ENCODE data around the gene GPX2. TPM values are rescaled to one million over a fixed set of nuclear protein-coding genes. Genes with fewer than 3 reads are reported as not detected.

GPX2 gene
- total and polyA plus RNA-seq, 4 donors, result 6.9 to 1,067 (median 325) TPM

- Histone ChIP-seq H3K9ac (ENCODE audit: low read depth in 1 of 2, low read length in 2 of 2) (no peak overlapping the region), H3K4me3 (ENCODE audit: low read depth in 1 of 3, low read length in 3 of 3) (no peak overlapping the region), H3K9me3 (ENCODE audit: control insufficient read depth in 4 of 4, low read length in 3 of 4) (no peaks in the 10 kb centered on the region), H3K27ac (ENCODE audit: low read depth in 1 of 2, low read length in 2 of 2) (no peak overlapping the region), H3K36me3 (ENCODE audit: control insufficient read depth in 4 of 4, insufficient read depth in 3 of 4, low read depth in 1 of 4, low read length in 3 of 4) (peaks cover 0 to 2% (median 0%) of the 10 kb centered on the region in 4 donors), H3K27me3 (ENCODE audit: control insufficient read depth in 4 of 4, insufficient read depth in 4 of 4, low read length in 3 of 4) (no peaks in the 10 kb centered on the region), H3K4me1 (ENCODE audit: control insufficient read depth in 4 of 4, insufficient read depth in 4 of 4, low read length in 3 of 4) (peaks cover 0 to 13% (median 7%) of the 10 kb centered on the region in 4 donors)
- DNase-seq (ENCODE audit: low spot score), result no peak
- TF ChIP-seq HNF4A (conservative IDR thresholded peaks at IDR 0.05), result no peak
- TF ChIP-seq, protein P1, sequence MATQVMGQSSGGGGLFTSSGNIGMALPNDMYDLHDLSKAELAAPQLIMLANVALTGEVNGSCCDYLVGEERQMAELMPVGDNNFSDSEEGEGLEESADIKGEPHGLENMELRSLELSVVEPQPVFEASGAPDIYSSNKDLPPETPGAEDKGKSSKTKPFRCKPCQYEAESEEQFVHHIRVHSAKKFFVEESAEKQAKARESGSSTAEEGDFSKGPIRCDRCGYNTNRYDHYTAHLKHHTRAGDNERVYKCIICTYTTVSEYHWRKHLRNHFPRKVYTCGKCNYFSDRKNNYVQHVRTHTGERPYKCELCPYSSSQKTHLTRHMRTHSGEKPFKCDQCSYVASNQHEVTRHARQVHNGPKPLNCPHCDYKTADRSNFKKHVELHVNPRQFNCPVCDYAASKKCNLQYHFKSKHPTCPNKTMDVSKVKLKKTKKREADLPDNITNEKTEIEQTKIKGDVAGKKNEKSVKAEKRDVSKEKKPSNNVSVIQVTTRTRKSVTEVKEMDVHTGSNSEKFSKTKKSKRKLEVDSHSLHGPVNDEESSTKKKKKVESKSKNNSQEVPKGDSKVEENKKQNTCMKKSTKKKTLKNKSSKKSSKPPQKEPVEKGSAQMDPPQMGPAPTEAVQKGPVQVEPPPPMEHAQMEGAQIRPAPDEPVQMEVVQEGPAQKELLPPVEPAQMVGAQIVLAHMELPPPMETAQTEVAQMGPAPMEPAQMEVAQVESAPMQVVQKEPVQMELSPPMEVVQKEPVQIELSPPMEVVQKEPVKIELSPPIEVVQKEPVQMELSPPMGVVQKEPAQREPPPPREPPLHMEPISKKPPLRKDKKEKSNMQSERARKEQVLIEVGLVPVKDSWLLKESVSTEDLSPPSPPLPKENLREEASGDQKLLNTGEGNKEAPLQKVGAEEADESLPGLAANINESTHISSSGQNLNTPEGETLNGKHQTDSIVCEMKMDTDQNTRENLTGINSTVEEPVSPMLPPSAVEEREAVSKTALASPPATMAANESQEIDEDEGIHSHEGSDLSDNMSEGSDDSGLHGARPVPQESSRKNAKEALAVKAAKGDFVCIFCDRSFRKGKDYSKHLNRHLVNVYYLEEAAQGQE (IDR thresholded peaks at IDR 0.05), result no peak
- 96% methylated on average over 15 of the region's 15 CpGs for WGBS
Observed at GRCh38 chr14:64965356-64966000, 22.9 kb upstream of the GPX2 start.

- H3K27me3 ChIP-seq (ENCODE audit: control insufficient read depth in 4 of 4, insufficient read depth in 4 of 4, low read length in 3 of 4), result no peaks in the 10 kb centered on the region
- no peak overlapping the region for H3K27ac ChIP-seq (ENCODE audit: low read depth in 1 of 2, low read length in 2 of 2)
- H3K4me1 ChIP-seq (ENCODE audit: control insufficient read depth in 4 of 4, insufficient read depth in 4 of 4, low read length in 3 of 4), result peaks cover 0 to 12% (median 7%) of the 10 kb centered on the region in 4 donors
- no peak overlapping the region for H3K4me3 ChIP-seq (ENCODE audit: low read depth in 1 of 3, low read length in 3 of 3)
- no peak for DNase-seq (ENCODE audit: low spot score)
- no peaks in the 10 kb centered on the region for H3K9me3 ChIP-seq (ENCODE audit: control insufficient read depth in 4 of 4, low read length in 3 of 4)
- WGBS, result 77% methylated on average over 1 of the region's 1 CpG
- H3K9ac ChIP-seq (ENCODE audit: low read depth in 1 of 2, low read length in 2 of 2), result no peak overlapping the region
- TF ChIP-seq TAF1 (conservative IDR thresholded peaks at IDR 0.05), result no peak
- TF ChIP-seq FOXA2 (IDR thresholded peaks at IDR 0.05), result no peak
- TF ChIP-seq, protein P1 (IDR thresholded peaks at IDR 0.05), result no peak
- no peak for TF ChIP-seq FOXA1 (IDR thresholded peaks at IDR 0.05)
- no peak for TF ChIP-seq YY1 (IDR thresholded peaks at IDR 0.05)
- no peak for TF ChIP-seq SP1 (IDR thresholded peaks at IDR 0.05)
- TF ChIP-seq, protein P2, sequence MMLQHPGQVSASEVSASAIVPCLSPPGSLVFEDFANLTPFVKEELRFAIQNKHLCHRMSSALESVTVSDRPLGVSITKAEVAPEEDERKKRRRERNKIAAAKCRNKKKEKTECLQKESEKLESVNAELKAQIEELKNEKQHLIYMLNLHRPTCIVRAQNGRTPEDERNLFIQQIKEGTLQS (IDR thresholded peaks at IDR 0.05), result no peak
- TF ChIP-seq ZBTB33 (IDR thresholded peaks at IDR 0.05), result no peak
- no peak for TF ChIP-seq RXRA (IDR thresholded peaks at IDR 0.05)
- TF ChIP-seq HNF4G (IDR thresholded peaks at IDR 0.05), result no peak
- TF ChIP-seq JUND (IDR thresholded peaks at IDR 0.05), result no peak
- no peak for TF ChIP-seq NR2F2 (IDR thresholded peaks at IDR 0.05)
- TF ChIP-seq GABPA (IDR thresholded peaks at IDR 0.05 in 1 of 2, conservative IDR thresholded peaks at IDR 0.05 in 1 of 2), result no peak
- no peak for TF ChIP-seq HNF4A (conservative IDR thresholded peaks at IDR 0.05)
- TF ChIP-seq, protein P3, sequence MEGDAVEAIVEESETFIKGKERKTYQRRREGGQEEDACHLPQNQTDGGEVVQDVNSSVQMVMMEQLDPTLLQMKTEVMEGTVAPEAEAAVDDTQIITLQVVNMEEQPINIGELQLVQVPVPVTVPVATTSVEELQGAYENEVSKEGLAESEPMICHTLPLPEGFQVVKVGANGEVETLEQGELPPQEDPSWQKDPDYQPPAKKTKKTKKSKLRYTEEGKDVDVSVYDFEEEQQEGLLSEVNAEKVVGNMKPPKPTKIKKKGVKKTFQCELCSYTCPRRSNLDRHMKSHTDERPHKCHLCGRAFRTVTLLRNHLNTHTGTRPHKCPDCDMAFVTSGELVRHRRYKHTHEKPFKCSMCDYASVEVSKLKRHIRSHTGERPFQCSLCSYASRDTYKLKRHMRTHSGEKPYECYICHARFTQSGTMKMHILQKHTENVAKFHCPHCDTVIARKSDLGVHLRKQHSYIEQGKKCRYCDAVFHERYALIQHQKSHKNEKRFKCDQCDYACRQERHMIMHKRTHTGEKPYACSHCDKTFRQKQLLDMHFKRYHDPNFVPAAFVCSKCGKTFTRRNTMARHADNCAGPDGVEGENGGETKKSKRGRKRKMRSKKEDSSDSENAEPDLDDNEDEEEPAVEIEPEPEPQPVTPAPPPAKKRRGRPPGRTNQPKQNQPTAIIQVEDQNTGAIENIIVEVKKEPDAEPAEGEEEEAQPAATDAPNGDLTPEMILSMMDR (IDR thresholded peaks at IDR 0.05; ENCODE audit: low read depth, low read length, missing input control), result no peak
- no peak for TF ChIP-seq MAX (IDR thresholded peaks at IDR 0.05)
- TF ChIP-seq EGR1 (IDR thresholded peaks at IDR 0.05; ENCODE audit: low read depth in 2 of 2), result no peak
- TF ChIP-seq RAD21 (IDR thresholded peaks at IDR 0.05), result no peak
- H3K36me3 ChIP-seq (ENCODE audit: control insufficient read depth in 4 of 4, insufficient read depth in 3 of 4, low read depth in 1 of 4, low read length in 3 of 4), result peaks cover 0 to 2% (median 0%) of the 10 kb centered on the region in 4 donors
Observed at GRCh38 chr14:64963611-64964010, 21.1 kb upstream of the GPX2 start.
